Gastroesophageal sphincter (tissue), 3 donors: ENCODE results near the gene MVK.

Source experiments
- EP300 ChIP-seq: sonication (generic); formaldehyde crosslinking; IDR thresholded peaks from one replicate; pipeline ENCODE4 v1.6.1; 2017; ENCODE audit warnings: antibody characterized with exemption, mild to moderate bottlenecking
- POLR2A ChIP-seq, 2 donors: fragments of 450-650 bp; IDR thresholded peaks; one replicate each; pipeline ENCODE4 v1.6.1; 2017; ENCODE audit warnings: antibody characterized with exemption in 2 of 2, mild to moderate bottlenecking in 2 of 2, moderate library complexity in 1 of 2
- POLR2AphosphoS5 ChIP-seq: sonication (generic); formaldehyde crosslinking; IDR thresholded peaks from one replicate; pipeline ENCODE4 v1.6.1; 2017; ENCODE audit warnings: antibody characterized with exemption
- TF ChIP-seq, protein P1 (sequence below), 4 experiments: fragments of 200-600 bp in 2 of 4; fragments of 450-650 bp in 2 of 4; sonication (generic) in 1 of 4; IDR thresholded peaks; one replicate each; pipeline ENCODE4 v1.5.1; 2017 to 2019; ENCODE audit warnings: antibody characterized with exemption in 4 of 4, mild to moderate bottlenecking in 2 of 4, moderate library complexity in 2 of 4

DNA sequence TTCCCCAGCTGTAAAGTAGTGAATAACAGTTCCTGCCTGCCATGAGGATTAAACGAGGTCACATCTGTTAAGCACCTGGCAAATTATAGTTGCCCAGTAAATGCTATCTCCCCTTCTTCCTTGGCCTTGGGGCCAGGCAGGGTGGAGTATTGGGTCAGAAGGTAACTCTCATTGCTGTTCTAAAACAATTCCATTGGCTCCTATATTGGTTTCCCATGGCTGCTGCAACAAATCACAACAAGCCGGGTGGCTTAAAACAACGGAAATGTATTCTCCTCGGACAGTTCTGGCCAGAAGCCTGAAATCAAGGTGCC is 32.2 kb upstream of the MVK start:
- TF ChIP-seq POLR2AphosphoS5 (no peak), POLR2A (IDR thresholded peaks at IDR 0.05) (no peak), EP300 (no peak)
- TF ChIP-seq, protein P1, sequence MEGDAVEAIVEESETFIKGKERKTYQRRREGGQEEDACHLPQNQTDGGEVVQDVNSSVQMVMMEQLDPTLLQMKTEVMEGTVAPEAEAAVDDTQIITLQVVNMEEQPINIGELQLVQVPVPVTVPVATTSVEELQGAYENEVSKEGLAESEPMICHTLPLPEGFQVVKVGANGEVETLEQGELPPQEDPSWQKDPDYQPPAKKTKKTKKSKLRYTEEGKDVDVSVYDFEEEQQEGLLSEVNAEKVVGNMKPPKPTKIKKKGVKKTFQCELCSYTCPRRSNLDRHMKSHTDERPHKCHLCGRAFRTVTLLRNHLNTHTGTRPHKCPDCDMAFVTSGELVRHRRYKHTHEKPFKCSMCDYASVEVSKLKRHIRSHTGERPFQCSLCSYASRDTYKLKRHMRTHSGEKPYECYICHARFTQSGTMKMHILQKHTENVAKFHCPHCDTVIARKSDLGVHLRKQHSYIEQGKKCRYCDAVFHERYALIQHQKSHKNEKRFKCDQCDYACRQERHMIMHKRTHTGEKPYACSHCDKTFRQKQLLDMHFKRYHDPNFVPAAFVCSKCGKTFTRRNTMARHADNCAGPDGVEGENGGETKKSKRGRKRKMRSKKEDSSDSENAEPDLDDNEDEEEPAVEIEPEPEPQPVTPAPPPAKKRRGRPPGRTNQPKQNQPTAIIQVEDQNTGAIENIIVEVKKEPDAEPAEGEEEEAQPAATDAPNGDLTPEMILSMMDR (IDR thresholded peaks at IDR 0.05), result no peak
